SKM-1 (cell line): ENCODE data around the gene CAMK4.

ENCODE experiments used
- DNase-seq: peaks from one replicate; lab custom pipeline; 2025; ENCODE audit not compliant: unreplicated experiment; lab: John Stamatoyannopoulos, UW

CAMK4 gene

DNA sequence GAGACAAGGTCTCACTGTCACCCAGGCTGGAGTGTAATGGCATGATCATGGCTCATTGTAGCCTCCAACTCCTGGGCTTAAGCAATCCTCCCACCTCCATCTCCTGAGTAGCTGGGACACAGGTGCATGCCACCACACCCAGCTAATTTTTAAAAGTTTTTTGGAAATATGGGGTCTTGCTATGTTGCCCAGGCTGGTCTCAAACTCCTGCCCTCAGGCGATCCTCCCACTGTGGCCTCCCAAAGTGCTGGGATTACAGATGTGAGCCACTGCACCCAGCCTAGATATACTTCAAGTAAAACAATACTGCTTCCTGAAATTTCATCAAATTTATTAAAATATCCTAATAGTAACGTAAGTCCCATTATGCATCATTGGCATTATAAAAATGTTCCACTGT is 254.7 kb downstream of the CAMK4 start:
- no peak for DNase-seq

DNA sequence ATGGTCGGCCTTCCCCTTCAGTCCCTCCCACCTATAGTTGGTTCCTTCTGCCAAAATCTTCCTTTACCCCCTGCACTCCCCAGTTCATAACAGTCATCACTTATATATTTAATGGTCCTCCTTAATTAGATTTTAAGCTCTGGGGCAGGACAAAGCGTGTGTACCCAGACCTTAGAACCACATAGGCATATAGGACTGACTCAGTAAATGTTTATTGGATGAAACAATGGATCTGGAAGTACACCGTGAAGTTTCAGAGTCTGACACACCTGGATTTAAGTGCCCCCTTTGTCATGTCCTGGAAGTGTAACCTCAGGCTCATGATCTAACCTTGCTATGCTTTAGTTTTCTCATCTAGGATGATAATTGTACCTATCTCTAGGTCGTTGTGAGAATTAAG is 256.2 kb downstream of the CAMK4 start:
- no peak for DNase-seq

GRCh38 chr5:111486055-111486454 is 261.9 kb downstream of the CAMK4 start:
- no peak for DNase-seq

DNA sequence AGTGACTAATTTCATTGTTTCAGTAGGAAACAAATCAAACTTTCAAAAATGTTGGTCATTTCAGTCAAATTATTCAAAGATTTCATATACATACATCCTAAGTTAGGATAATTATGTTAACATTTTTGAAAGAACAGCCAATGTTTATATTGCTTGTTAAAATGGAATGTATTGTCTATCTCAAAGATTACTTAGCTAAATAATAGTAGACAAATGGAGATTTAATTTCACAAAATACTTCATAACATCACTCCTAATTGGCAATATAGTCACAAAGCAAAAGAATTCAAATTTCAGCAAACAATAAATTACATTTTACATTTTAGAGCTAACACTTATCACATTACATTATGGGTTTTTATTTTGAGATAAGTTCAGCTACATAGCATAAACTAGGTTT is 262.7 kb downstream of the CAMK4 start:
- DNase-seq: no peak

DNA sequence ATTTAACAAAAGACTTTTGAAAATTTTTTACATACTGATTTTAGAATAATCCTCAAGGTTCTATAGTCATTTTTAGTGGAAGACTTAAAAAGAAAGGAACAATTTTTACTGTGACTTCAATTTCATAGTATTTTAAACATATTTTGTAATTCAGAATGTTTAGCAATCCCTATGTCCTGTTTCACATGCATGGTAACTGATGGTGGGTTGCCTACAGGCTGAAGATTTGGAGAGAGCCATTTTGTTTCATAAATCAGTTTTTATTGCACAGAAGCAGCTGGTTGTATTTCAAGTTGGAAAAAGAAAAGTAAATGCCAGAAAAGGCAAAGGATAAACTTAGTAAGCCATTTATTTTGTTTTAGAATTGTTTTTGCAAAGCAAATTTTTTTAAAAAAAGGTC is 264.2 kb downstream of the CAMK4 start:
- DNase-seq: no peak

GRCh38 chr5:111493031-111493430 is 268.8 kb downstream of the CAMK4 start:
- DNase-seq: no peak

GRCh38 chr5:111494355-111494999 is 270.3 kb downstream of the CAMK4 start:
- DNase-seq: no peak

DNA sequence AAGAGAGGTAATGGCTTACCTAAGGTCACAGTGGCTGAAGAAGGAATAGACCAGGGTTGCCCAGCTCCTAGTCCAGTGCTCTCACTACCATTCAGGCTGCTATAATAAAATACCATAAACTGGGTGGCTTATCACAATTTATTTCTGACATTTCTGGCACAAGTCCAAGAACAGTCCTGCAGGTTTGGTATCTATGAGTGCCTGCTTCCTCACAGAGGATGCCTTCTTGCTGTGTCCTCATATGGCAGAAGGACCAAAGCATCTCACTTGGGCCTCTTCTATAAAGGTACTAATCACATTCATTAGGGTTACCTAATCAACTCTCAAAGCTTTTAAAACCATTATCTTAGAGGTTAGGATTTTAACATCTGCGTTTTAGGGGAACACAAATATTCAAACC is 271.0 kb downstream of the CAMK4 start:
- DNase-seq: no peak

- no peak for DNase-seq
Measured at GRCh38 chr5:111498346-111498745, 274.2 kb downstream of the CAMK4 start.

- no peak for DNase-seq
Measured at GRCh38 chr5:111502956-111503355, 278.8 kb downstream of the CAMK4 start.

DNA sequence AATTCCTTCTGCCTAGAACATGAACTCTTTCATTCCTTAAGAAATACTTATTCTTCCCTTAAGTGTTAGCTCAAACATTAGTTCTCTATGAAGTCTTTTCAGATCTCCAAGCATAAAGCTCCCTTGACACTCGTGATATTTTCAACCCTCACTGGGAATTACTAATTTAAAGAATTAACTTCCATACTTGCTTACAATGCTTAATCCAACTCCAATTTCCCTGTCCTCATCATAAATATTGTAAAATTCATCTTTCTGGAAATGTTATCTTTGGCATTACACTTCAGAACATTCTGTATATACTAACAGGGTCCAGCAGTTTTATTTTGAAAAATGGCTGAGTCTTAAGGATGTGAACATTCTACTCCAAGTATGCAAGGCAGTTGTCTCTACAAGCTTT is 280.9 kb downstream of the CAMK4 start:
- no peak for DNase-seq

- DNase-seq: no peak
Measured at GRCh38 chr5:111507276-111507675, 283.1 kb downstream of the CAMK4 start.

GRCh38 chr5:111509119-111509518 is 284.9 kb downstream of the CAMK4 start:
- no peak for DNase-seq

DNA sequence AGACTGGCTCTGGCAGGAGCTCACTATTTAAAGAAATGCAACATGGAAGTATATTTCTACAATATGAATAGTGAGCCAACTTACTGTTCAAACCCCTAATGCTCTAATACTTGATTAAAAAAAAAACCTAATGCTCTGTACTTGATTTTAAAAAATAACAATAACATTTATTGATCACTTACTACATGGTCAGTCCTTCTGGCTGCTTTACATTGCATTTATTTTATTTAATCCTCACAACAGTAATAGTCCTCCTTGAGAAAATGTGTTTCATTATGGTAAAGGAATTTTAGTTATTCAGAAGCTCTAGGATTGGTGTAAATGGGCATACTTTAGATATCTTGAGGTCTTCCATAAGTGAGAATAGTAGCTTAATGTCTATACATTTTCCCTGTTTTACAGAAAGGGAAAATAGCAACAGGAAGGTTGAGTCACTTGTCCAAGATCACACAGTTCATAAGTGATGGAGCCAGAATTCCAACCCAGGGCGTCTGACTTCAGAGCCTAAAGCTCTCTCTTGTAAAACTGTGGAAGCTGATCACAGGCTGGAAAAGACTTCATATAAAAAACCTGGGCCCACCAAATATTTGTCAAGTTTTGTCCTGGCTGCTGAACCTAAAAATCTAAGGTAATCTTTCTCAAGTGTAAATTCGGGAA is 287.1 kb downstream of the CAMK4 start:
- no peak for DNase-seq

- DNase-seq: no peak
Measured at GRCh38 chr5:111511831-111512374, 287.7 kb downstream of the CAMK4 start.

- peak; percentile 82 for DNase-seq
Measured at GRCh38 chr5:111512375-111513130, 288.4 kb downstream of the CAMK4 start, which contains the start of gene STARD4. TSS of gene STARD4 (minus strand) at chr5:111512535. CDS start at chr5:111507433, 5,102 bp downstream.

- no peak for DNase-seq
Measured at GRCh38 chr5:111513131-111513520, 288.9 kb downstream of the CAMK4 start.

DNA sequence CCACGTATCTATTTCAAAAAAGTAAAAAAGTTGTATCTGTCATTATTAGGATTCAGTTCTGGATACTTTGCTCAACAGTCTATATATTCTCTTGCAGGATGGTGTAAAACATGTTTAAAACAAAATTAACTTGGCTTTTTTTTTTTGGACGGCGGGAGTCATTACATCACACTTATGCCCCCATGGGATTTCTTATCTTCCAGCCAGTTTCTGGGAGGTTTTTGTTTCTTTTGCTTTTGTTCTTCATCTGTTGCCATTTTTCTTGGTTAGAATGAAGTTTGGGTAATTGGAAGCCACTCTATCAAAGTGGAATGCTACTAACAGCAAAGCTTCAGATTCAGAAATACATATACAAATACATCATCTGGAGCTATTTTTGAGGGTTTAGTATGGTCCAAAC is 289.9 kb downstream of the CAMK4 start:
- no peak for DNase-seq

GRCh38 chr5:111517853-111518501 is 293.8 kb downstream of the CAMK4 start:
- DNase-seq: no peak

DNA sequence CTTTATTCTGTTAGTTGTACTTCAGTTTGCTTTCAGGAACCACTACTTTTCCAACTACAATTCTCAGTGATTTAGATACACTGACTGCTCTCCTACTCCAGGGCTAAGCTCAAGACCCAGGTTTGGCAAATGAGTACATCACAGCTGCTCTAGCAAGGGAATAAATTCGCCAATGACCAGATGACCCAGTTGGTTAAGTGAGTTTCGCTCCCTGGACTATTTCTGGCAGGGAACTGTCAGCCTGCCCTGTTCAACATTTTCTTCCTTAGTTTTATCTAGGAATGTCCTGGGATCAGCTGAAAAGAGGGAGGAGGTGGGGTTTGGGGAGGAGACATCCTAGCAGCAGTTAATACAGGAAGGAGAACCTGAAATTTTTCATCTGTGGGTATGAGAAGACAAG is 294.6 kb downstream of the CAMK4 start:
- DNase-seq: no peak

DNA sequence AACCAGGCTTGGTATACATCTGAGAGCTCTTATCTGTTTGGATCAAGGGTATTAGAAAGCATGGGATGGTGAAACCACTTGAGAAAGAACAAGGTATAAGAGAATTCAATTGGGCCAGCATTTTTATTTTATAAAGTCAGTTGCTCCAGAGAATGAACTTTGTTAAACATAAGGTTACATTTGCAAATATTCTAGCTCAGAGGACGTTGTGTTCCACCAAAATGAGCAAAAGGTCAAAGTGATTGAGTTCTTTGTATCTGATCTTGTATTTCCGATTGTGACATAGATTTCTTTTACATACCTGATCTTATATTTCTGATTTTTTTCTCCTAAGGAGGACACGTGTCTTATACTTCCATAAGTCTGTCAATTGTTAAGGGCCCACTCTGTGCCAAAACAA is 296.7 kb downstream of the CAMK4 start:
- no peak for DNase-seq
